Activated CD8-positive, alpha-beta T cell treated with anti-CD3 and anti-CD28 coated beads for 36 hours (primary cell): Measurements from ENCODE around the gene PTPA. TPM values are rescaled to one million over a fixed set of nuclear protein-coding genes. Genes with fewer than 3 reads are reported as not detected.
"Not testable (repeated sequence)": the region's sequence is repeated elsewhere in the genome, so short reads cannot be mapped to it uniquely, and the experiment has no call there.

Source experiments
- ATAC-seq: fragments of 200-7000 bp; cut with Tn5 transposase; one replicate; pipeline ENCODE4 v1.10.0; 2021; ENCODE audit warnings: mild to moderate bottlenecking, moderate library complexity
- CTCF ChIA-PET: fragments of 350-600 bp; sonication (Branson Sonifier 250); formaldehyde crosslinking; loops from one replicate; lab custom pipeline; 2021; ENCODE audit warnings: antibody characterized with exemption; lab: Charles Lee
- POLR2A ChIA-PET: fragments of 350-600 bp; sonication (Branson Sonifier 250); formaldehyde crosslinking; loops from one replicate; lab custom pipeline; 2021; ENCODE audit warnings: antibody characterized with exemption; lab: Charles Lee
- DNase-seq: peaks from one replicate; pipeline ENCODE4 v3.0.0-alpha.2; 2020
- H3K27ac Mint-ChIP-seq: one replicate; pipeline ENCODE4 v1.8.0; 2021; ENCODE audit warnings: mild to moderate bottlenecking, mixed read lengths
- H3K27me3 Mint-ChIP-seq: one replicate; pipeline ENCODE4 v1.8.0; 2021; ENCODE audit warnings: mixed read lengths
- H3K36me3 Mint-ChIP-seq: one replicate; pipeline ENCODE4 v1.8.0; 2021; ENCODE audit warnings: low read depth, mixed read lengths
- H3K4me1 Mint-ChIP-seq: one replicate; pipeline ENCODE4 v1.8.0; 2021; ENCODE audit warnings: low read depth, mixed read lengths
- H3K4me3 Mint-ChIP-seq: one replicate; pipeline ENCODE4 v1.8.0; 2021; ENCODE audit warnings: mild to moderate bottlenecking, moderate library complexity, mixed read lengths
- H3K9me3 Mint-ChIP-seq: one replicate; pipeline ENCODE4 v1.8.0; 2021; ENCODE audit warnings: mixed read lengths
- intact Hi-C: fragments of 100-400 bp; cut with micrococcal nuclease; formaldehyde crosslinking; loops from one replicate; pipeline ENCODE4 v1.10.0; 2022
- total RNA-seq, 2 experiments: library from RNA; stranded (reverse); gene quantifications; one replicate each; pipeline ENCODE4 v1.2.3, GENCODE V29; 2021
- TF ChIP-seq, protein P1 (sequence below): fragments of 200-600 bp; IDR thresholded peaks from one replicate; pipeline ENCODE4 v1.8.0; 2022; ENCODE audit warnings: antibody characterized with exemption, mild to moderate bottlenecking

PTPA gene
- total RNA-seq, 2 experiments from 2014 or later, result 95.3 to 98.5 TPM

DNA sequence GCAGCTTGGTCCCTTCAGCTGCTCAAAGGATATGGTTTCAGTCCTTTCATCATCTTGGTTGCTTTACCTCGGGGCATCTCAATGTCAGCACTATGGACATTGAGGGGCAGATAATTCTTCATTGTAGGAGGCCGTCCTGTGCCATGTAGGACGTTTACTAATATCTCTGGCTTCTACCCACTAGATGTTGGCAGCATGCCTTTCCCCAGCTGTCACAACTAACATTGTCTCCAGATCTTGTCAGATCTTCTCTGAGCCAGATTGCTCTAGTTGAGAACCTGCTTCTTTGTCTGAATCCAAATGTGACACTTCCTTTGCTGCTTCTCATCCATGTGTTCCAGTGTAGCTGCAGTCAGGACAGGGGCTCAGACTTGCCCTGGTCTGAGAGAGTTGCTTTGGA is 10.3 kb downstream of the PTPA start:
- POLR2A ChIA-PET, result no interaction called here
- intact Hi-C loops, result no loop called here
- H3K36me3 Mint-ChIP-seq, result peaks cover 16% of the 10 kb centered on the region
- no peak overlapping the region for H3K27ac Mint-ChIP-seq
- H3K27me3 Mint-ChIP-seq, result no peaks in the 10 kb centered on the region
- DNase-seq, result no peak
- no peak for ATAC-seq
- CTCF ChIA-PET, result interaction anchor here (1.2 to 4.0 kb wide), 6 partner anchors 9 to 226 kb away, joined by 3 to 26 read pairs (median 6); no protein-coding TSS in a partner anchor
- no peaks in the 10 kb centered on the region for H3K9me3 Mint-ChIP-seq
- TF ChIP-seq, protein P1, sequence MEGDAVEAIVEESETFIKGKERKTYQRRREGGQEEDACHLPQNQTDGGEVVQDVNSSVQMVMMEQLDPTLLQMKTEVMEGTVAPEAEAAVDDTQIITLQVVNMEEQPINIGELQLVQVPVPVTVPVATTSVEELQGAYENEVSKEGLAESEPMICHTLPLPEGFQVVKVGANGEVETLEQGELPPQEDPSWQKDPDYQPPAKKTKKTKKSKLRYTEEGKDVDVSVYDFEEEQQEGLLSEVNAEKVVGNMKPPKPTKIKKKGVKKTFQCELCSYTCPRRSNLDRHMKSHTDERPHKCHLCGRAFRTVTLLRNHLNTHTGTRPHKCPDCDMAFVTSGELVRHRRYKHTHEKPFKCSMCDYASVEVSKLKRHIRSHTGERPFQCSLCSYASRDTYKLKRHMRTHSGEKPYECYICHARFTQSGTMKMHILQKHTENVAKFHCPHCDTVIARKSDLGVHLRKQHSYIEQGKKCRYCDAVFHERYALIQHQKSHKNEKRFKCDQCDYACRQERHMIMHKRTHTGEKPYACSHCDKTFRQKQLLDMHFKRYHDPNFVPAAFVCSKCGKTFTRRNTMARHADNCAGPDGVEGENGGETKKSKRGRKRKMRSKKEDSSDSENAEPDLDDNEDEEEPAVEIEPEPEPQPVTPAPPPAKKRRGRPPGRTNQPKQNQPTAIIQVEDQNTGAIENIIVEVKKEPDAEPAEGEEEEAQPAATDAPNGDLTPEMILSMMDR, result no peak
- H3K4me3 Mint-ChIP-seq, result no peak overlapping the region
- H3K4me1 Mint-ChIP-seq, result peaks cover 1% of the 10 kb centered on the region

DNA sequence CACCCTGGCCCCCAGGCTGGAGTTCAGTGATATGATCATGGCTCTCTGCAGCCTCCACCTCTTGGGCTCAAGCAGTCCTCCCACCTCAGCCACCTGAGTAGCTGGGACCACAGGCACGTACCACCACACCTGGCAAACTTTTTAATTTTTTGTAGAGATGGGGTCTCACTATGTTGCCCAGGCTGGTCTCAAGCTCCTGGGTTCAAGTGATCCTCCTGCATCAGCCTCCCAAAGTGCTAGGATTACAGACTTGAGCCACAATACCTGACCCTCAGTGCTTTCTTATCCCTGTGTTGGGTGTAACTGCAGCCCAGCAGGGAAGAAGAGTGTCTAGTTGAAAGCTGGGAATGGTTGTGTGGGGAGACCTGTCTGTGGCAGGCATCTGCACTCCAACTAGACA is 10.9 kb downstream of the PTPA start:
- no peak for ATAC-seq
- intact Hi-C loops, result no loop called here

DNA sequence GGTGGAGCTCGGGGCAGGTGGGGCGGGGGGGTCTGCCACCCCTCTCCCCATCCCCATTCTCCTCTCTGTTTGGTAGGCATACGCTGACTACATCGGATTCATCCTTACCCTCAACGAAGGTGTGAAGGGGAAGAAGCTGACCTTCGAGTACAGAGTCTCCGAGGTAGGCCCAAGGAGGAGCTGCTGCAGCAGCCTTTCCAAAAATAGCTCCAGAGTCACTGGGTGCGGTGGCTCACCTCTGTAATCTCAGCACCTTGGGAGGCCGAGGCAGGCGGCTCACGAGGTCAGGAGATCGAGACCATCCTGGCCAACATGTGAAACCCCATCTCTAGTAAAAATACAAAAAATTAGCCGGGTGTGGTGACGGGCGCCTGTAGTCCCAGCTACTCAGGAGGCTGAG is 11.8 kb downstream of the PTPA start:
- H3K4me3 Mint-ChIP-seq, ATAC-seq, H3K4me1 Mint-ChIP-seq, intact Hi-C loops, H3K9me3 Mint-ChIP-seq, H3K27ac Mint-ChIP-seq, H3K27me3 Mint-ChIP-seq, DNase-seq: not testable (repeated sequence)
- H3K36me3 Mint-ChIP-seq, result peaks cover 16% of the 10 kb centered on the region
- ChIA-PET POLR2A (interaction anchor here (0.9 kb wide), 1 partner anchor 11 kb away, joined by 4 read pairs; the partner anchor contains the start of gene PTPA), CTCF (interaction anchor here (1.1 to 4.0 kb wide), 3 partner anchors 9 to 20 kb away, joined by 3 to 26 read pairs (median 9); no protein-coding TSS in a partner anchor)

More for the DNA sequence above, 10.9 kb downstream of the PTPA start:
- no peak for DNase-seq
- ChIA-PET CTCF (interaction anchor here (1.1 to 4.0 kb wide), 4 partner anchors 10 to 21 kb away, joined by 3 to 26 read pairs (median 8); no protein-coding TSS in a partner anchor), POLR2A (no interaction called here)
- H3K4me3 Mint-ChIP-seq, result no peak overlapping the region
- TF ChIP-seq, protein P1, result no peak
- no peaks in the 10 kb centered on the region for H3K9me3 Mint-ChIP-seq
- H3K27ac Mint-ChIP-seq, result no peak overlapping the region
- peaks cover 16% of the 10 kb centered on the region for H3K36me3 Mint-ChIP-seq
- H3K27me3 Mint-ChIP-seq, result no peaks in the 10 kb centered on the region
- H3K4me1 Mint-ChIP-seq, result peaks cover 1% of the 10 kb centered on the region

DNA sequence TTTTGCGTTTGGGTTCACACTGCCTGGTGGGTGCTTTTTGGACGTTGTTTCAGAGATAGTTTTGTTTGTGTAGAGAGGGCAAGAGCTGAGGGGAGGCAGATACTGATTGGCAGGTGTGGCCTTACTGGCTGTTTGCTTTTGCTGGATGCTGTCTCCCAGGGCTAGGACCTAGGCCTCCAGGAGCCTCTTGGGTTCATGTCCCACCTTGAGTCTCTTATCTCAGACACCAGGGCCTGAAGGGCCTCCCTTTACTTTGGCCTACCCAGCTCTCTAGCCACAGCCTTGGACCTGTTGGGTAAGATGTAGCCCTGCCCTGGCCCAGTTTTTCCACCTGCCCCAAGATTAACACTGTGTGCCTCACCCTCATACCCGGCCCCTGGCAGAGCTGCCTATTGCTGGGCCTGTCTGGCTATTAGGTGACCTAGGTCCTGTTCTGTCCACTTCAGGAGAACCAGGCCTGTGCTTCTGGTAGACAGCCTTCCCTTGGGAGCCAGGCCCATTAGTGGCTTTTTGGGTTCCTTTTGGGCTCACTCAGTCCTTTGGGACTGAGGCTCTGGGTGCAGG is 13.4 kb downstream of the PTPA start:
- H3K4me1 Mint-ChIP-seq, result no peaks in the 10 kb centered on the region
- TF ChIP-seq, protein P1, result no peak
- no peaks in the 10 kb centered on the region for H3K9me3 Mint-ChIP-seq
- intact Hi-C loops, result no loop called here
- POLR2A ChIA-PET, result no interaction called here
- no peak for DNase-seq
- peaks cover 15% of the 10 kb centered on the region for H3K36me3 Mint-ChIP-seq
- no peak for ATAC-seq
- H3K27ac Mint-ChIP-seq, result no peak overlapping the region
- H3K27me3 Mint-ChIP-seq, result no peaks in the 10 kb centered on the region
- CTCF ChIA-PET, result interaction anchor here (0.8 to 3.0 kb wide), 2 partner anchors 14 to 500 kb away, joined by 5 to 13 read pairs; no protein-coding TSS in a partner anchor
- H3K4me3 Mint-ChIP-seq, result no peak overlapping the region

DNA sequence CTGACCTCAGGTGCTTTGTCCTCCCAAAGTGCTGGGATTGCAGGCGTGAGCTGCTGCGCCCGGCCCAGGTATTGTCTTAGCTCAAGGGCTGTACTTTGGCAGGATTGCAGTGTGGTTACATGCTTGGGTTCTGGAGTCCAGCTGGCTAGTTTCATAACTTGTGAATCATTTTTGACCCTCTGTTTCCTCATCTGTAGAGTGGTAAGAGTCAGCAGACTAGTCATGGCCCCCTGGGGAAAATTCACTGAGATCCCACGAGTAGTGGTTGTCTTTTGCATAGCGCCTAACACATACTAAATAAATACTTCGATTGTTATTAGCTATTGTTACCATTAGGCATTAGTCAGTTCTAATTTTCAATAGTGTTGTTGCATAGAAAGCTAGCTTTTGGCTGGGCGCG is 14.3 kb downstream of the PTPA start:
- ChIA-PET CTCF (interaction anchor here (0.8 to 3.3 kb wide), 4 partner anchors 13 to 499 kb away, joined by 5 to 19 read pairs (median 11); no protein-coding TSS in a partner anchor), POLR2A (no interaction called here)
- ATAC-seq (no peak), DNase-seq (no peak)
- H3K27ac Mint-ChIP-seq, result no peak overlapping the region
- no peaks in the 10 kb centered on the region for H3K9me3 Mint-ChIP-seq
- intact Hi-C loops, result no loop called here
- H3K4me1 Mint-ChIP-seq, result no peaks in the 10 kb centered on the region
- no peak overlapping the region for H3K4me3 Mint-ChIP-seq
- H3K36me3 Mint-ChIP-seq, result peaks cover 15% of the 10 kb centered on the region
- TF ChIP-seq, protein P1, result no peak
- no peaks in the 10 kb centered on the region for H3K27me3 Mint-ChIP-seq
